GM12864 (cell line): ENCODE results near the gene SCN8A.

Source experiments
- DNase-seq: peaks from one replicate; pipeline ENCODE4 v3.0.0-alpha.2; 2011; ENCODE audit warnings: low read depth
- H3K4me3 ChIP-seq: 2 replicates; pipeline ENCODE4 v1.5.1; 2011; ENCODE audit warnings: mild to moderate bottlenecking, low read depth, low read length, control low read depth
- CTCF ChIP-seq: IDR thresholded peaks from 2 replicates; pipeline ENCODE4 v1.5.1; 2011; ENCODE audit warnings: low read depth, mild to moderate bottlenecking, moderate library complexity, low read length, control low read depth, inconsistent platforms; ENCODE audit errors: missing control alignments

The SCN8A gene

GRCh38 chr12:51589060-51589459, 2.0 kb upstream of the SCN8A start:
- no peak overlapping the region for H3K4me3 ChIP-seq
- TF ChIP-seq CTCF: no peak
- no peak for DNase-seq

- DNase-seq: no peak
- TF ChIP-seq CTCF: no peak
- no peak overlapping the region for H3K4me3 ChIP-seq
Measured at GRCh38 chr12:51589557-51590176, 1.4 kb upstream of the SCN8A start.

- peak; percentile 3 for DNase-seq
- TF ChIP-seq CTCF: peak; percentile 60
- H3K4me3 ChIP-seq: peak overlapping the region; percentile 31
Measured at GRCh38 chr12:51590347-51591015, 552 bp upstream of the SCN8A start.

GRCh38 chr12:51592034-51592705, 1.1 kb downstream of the SCN8A start:
- no peak overlapping the region for H3K4me3 ChIP-seq

GRCh38 chr12:51593021-51593420, 2.0 kb downstream of the SCN8A start:
- TF ChIP-seq CTCF: no peak
- DNase-seq: no peak
- no peak overlapping the region for H3K4me3 ChIP-seq

More at GRCh38 chr12:51592034-51592705, 1.1 kb downstream of the SCN8A start:
- no peak for DNase-seq
- no peak for TF ChIP-seq CTCF

GRCh38 chr12:51593539-51593938, 2.5 kb downstream of the SCN8A start:
- no peak overlapping the region for H3K4me3 ChIP-seq
- TF ChIP-seq CTCF: no peak
- DNase-seq: no peak
